GM12891 (cell line): ENCODE measurements around the gene UNC13B.

Source experiments
- POLR2A ChIP-seq: IDR thresholded peaks from 2 replicates; pipeline ENCODE4 v1.6.1; 2011; ENCODE audit warnings: low read depth, low read length, control low read depth
- POLR2AphosphoS5 ChIP-seq: IDR thresholded peaks from 2 replicates; pipeline ENCODE4 v1.6.1; 2011; ENCODE audit warnings: low read depth, low read length, control low read depth
- POU2F2 ChIP-seq: IDR thresholded peaks from 2 replicates; pipeline ENCODE4 v1.6.1; 2011; ENCODE audit warnings: low read depth, mild to moderate bottlenecking, control low read depth, low read length, moderate library complexity
- SPI1 ChIP-seq: IDR thresholded peaks from 2 replicates; pipeline ENCODE4 v1.6.1; 2011; ENCODE audit warnings: low read depth, low read length, control low read depth
- TAF1 ChIP-seq: IDR thresholded peaks from 2 replicates; pipeline ENCODE4 v1.6.1; 2011; ENCODE audit warnings: low read depth, low read length, control low read depth

DNA sequence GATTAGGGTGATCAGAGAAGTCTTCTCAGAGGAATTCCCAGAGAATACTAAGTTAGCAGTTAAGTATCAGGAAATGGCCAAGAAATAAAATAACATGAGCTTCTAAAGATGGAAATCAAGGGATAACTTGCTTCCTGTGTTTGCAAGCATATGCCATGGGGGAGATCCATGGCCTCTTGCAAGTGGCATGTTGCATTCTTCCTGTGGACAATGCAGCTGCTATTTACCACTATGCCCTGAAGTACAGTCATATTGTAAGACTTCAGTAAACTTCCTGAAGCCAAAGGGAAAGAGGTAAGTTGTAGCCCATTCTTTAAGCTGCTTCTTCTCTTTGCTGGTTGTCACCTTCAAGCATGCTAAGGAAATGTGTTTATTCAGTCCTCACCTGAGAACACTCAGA is 173.4 kb downstream of the UNC13B start:
- TF ChIP-seq POLR2A (no peak), POLR2AphosphoS5 (no peak), TAF1 (no peak), SPI1 (no peak), POU2F2 (no peak)
